ENCODE results near the gene OR13C9.

- TF ChIP-seq CTCF (IDR thresholded peaks at IDR 0.05) (no peak), POLR2AphosphoS5 (IDR thresholded peaks at IDR 0.05) (no peak)
Observed at GRCh38 chr9:104658496-104659195, 40.6 kb upstream of the OR13C9 start.
